Hypothalamus (tissue), 51 donors: ENCODE results near the gene TENM4.
"Not testable (repeated sequence)": the region's sequence is repeated elsewhere in the genome, so short reads cannot be mapped to it uniquely, and the experiment has no call there.

Experiments used
- DNase-seq, 51 donors: peaks; one replicate each; lab custom pipeline; 2025; lab: John Stamatoyannopoulos, UW

TENM4 gene

DNA sequence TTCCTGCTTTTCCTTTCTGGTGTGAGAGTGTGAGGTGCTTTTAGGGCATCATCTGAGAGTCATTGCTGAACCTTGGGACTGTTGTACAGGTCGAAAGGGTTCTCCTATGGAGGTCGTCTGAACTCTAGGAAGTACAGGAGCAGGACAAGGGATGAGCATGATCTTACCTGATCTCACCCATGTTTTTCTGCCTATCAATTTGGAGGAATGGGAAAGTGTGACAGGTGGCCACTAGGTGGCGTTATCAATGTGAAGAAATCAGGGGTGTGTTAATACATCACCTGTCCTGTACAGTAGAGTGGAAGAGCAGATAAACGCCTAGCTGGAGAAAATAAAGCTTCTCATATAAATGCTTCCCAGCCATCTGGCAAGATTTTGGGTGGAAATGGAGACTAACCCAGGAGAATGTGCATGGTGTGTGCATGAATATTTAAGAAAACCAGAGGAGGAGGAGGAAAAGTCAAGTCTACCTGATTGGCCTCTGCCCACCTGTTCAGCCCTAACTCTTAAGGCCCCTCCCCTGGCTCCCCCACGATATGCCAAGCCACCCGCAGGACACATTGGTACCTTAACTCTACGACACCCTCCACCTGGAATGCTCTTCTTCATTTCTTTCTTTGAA is 794.2 kb downstream of the TENM4 start:
- DNase-seq, result peak in 9 of 51 donors; percentile 5 to 46 (median 23)

DNA sequence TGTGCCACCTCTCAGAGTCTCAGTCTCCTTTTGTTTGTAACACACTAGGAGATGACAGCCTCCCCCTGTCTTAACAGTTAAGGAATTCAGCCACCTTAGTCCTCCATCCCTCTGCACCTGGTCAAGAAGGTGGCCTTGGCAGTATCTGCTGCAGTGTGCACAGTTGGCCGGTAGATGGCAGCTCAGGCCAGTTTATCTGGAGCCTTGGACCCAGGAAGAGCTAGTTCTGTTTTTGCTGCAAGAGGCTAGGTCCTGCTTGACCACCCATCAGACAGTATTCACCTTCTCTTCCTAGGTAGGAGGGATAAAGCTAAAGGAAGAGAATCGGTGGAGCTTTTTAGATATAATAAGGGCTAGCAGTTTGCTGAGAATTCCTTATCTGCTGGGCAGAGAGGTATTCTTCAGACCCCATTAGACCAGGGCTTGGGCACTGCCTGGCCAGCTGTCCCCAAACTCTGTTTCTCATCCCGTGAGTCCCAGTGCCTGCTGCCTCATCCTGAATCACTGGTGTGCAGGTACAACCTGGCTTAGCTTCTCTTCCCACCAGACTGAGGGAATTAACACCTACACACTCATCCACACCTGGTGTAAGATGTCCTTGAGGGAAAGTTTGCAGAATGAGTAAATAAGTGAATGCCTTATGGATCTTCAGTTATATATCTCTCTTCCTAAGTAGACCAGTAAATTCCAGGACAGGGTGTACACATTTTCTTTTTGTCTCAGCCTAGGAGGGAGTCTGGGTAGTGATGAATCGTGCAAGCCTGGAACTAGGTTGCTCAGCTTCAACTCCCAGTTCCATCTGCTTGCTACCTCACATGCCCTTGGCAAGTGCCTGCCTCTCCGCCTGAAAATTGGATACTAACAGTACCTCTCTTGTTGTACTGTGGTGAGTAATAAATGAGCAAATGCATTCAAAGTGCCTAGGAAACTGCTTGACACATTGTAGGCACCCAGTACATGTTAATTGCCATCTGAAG is 795.3 kb downstream of the TENM4 start:
- DNase-seq, result peak in 46 of 51 donors; percentile 3 to 80 (median 44)

- no peak for DNase-seq
These were observed 797.2 kb downstream of the TENM4 start for GRCh38 chr11:78643676-78644056.

- no peak for DNase-seq
These were observed 797.7 kb downstream of the TENM4 start for GRCh38 chr11:78642979-78643675.

DNA sequence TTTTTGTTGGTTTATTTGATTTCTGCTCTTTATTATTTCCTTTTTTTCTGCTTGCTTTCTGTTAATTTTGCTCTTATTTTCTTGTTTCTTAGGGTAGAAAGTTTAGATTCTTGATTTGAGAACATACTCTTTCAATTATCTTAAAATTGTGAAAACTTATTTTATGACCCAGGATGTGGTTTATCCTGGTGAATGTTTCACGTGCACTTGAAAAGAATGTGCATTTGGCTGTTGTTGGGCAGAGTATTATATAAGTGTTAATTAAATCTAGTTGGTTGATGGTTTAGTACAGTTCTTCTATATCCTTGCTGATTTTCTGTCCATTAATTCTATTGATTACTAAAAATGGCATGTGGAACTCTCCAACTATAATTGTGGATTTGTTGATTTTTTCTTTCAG is 799.3 kb downstream of the TENM4 start:
- DNase-seq, result no peak

DNA sequence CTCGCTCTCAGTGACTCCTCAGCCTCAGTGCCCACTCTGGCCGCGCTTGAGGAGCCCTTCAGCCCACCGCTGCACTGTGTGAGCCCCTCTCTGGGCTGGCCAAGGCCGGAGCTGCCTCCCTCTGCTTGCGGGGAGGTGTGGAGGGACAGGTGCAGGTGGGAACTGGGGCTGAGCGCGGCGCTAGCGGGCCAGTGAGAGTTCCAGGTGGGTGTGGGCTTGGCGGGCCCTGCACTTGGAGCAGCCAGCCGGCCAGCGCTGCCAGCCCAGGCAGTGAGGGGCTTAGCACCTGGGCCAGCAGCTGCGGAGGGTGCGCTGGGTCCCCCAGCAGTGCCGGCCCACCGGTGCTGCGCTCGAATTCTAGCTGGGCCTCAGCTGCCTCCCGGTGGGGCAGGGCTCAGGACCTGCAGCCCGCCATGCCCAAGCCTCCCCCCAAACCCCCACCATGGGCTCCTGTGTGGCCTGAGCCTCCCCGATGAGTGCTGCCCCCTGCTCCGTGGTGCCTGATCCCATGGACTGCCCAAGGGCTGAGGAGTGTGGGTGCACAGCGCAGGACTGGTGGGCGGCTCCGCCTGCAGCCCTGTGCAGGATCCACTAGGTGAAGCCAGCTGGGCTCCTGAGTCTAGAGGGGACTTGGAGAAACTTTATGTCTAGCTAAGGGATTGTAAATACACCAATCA is 802.0 kb downstream of the TENM4 start:
- no peak for DNase-seq

DNA sequence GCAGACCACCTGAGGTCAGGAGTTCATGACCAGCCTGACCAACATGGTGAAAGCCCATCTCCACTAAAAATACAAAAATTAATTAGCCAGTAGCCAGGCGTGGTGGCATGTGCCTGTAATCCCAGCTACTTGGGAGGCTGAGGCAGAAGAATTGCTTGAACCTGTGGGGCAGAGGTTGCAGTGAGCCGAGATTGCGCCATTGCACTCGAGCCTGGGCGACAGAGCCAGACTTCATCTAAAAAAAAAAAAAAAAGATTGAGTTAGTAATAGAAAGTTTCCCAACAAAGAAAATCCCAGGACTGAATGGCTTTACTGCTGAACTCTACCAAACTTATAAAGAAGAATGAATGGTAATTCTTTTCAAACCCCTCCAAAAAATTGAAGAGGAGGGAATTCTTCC is 803.3 kb downstream of the TENM4 start:
- not testable (repeated sequence) for DNase-seq

DNA sequence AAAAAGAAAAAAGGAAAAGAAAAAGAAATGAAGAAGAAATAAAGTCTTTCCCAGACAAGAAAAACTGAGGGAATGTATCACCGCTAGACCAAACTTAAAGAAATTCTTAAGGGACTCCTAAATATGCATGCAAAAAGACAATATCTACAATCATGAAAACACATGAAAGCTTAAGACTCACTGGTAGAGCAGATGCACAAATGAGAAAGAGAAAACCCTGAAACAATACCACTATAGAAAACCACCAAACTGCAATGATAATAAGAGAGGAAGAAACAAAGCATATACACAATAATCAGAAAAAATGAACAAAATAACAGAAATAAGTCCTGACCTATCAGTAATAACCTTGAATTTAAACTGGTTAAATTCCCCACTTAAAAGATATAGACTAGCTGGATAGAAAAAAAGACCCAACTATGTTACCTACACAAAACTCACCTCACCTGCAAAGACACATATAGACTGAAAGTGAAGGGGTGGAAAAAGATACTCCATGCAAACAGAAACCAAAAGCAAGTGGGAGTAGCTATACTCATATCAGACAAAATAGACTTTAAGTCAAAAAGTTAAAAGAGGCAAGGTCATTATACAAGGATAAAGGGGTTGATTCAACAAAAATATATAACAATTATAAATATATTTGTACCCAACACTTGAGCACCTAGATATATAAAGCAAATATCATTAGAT is 804.9 kb downstream of the TENM4 start:
- DNase-seq, result no peak

- DNase-seq, result no peak
These were observed 807.1 kb downstream of the TENM4 start for GRCh38 chr11:78633516-78634310.

- DNase-seq, result no peak
These were observed 810.1 kb downstream of the TENM4 start for GRCh38 chr11:78630561-78631303.

DNA sequence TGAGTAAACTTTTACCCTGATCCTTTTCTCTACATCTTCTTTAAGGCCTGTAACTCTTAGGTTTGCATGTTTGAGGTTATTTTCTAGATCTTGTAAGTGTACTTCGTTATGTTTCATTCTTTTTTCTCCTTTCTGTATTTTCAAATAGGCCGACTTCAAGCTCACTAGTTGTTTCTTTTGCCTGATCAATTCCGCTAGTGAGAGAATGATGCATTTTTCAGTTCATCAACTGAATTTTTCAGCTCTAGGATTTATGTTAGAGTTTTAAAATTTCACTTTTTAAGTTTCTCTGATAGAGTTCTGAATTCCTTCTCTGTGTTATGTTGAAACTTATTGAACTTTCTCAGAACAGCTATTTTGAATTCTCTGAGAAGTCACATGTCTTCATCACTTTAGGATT is 810.7 kb downstream of the TENM4 start:
- DNase-seq, result no peak

GRCh38 chr11:78622666-78623065 is 818.2 kb downstream of the TENM4 start:
- DNase-seq, result no peak

- DNase-seq, result no peak
These were observed 820.7 kb downstream of the TENM4 start for GRCh38 chr11:78620159-78620558.

DNA sequence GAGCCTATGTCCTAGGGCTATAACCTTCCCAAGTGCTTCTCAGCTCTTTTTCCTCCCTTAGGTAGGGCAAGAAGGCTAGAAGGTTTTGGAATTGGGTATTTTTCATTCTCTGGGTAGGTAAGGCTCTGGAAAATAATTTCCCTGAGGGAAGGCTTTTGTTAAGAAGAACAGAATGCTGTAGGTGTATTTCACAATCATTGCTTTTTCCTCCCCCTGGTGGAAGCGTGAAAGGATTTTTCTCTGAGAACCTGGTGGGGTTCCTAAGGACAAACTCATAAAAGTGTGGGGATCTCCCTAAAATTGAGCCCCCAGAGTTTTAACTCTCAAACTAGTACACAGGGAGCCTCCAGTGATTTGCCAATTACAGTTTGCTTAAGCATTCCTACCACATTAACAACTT is 825.1 kb downstream of the TENM4 start:
- no peak for DNase-seq

DNA sequence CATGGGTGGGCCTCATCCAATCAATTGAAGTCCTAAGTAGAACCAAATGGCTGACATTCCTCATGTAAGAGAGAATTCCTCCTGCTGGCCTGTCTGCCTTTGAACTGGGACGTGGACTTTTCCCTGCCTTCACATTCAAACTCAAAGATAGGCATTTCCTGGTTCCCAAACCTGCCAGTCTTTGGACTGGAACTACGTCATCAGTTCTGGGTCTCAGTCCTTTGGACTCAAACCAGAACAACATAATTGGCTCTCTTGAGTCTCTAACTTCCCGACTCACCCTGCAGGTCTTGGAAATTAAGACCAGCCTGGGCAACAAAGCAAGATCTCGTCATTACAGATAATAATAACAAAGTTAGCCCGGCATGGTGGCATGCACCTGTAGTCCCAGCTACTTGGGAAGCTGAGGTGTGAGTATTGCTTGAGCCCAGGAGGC is 827.4 kb downstream of the TENM4 start:
- DNase-seq, result no peak

DNA sequence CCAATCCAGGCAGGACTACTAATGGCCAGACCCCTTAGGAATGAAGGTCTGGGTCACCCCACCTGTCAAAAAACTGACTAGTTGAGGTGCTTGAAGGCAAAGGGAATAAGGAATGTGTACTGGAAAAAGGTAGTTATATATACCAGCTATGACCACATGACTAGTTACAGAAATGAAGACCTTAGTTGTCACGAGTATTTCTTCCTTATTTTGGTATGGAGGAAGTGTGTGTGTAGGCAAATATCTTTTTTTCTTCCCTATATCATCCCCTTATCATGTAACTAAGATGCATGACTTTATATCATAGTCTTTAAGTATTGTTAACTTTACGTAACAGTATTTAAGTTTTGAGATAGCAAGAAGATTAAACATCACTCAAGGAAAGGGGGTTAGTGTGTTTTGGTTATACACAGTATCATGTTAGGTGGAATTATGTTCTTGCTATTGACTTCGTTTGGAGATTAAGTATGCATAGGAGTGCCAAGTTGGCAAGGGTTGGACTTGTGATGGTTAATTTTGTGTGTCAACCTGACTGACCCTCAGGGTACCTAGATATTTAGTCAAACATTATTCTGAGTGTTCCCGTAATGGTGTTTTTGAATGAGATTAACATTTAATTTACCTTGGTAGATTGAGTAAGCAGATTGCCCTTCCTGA is 828.0 kb downstream of the TENM4 start:
- no peak for DNase-seq

GRCh38 chr11:78609321-78609720 is 831.5 kb downstream of the TENM4 start:
- not testable (repeated sequence) for DNase-seq

GRCh38 chr11:78607696-78608095 is 833.1 kb downstream of the TENM4 start:
- no peak for DNase-seq
